Mammary epithelial cell (primary cell): Measurements from ENCODE around the gene SPTBN1.

Experiments used
- CTCF ChIP-seq, 2 donors: IDR thresholded peaks in 1 of 2; conservative IDR thresholded peaks in 1 of 2; 2 replicates each; pipeline ENCODE4 v1.5.1; 2011 to 2012; ENCODE audit warnings: inconsistent platforms in 2 of 2, low read length in 2 of 2, mild to moderate bottlenecking in 2 of 2, control low read depth in 1 of 2, low read depth in 1 of 2; ENCODE audit not compliant: insufficient read depth in 1 of 2; ENCODE audit errors: extremely low read depth in 1 of 2
- EZH2 ChIP-seq: IDR thresholded peaks from 2 replicates; pipeline ENCODE4 v1.6.1; 2012; ENCODE audit warnings: low read length, inconsistent platforms, borderline replicate concordance

GRCh38 chr2:54564439-54564838 is 108.3 kb downstream of the SPTBN1 start:
- no peak for TF ChIP-seq CTCF (conservative IDR thresholded peaks at IDR 0.05 in 1 of 2, IDR thresholded peaks at IDR 0.05 in 1 of 2; ENCODE audit: extremely low read depth in 1 of 2, insufficient read depth in 1 of 2, low read depth in 1 of 2, low read length in 2 of 2)
- no peak for TF ChIP-seq EZH2
